Stomach (tissue), 4 donors: ENCODE data around the gene RABGAP1L.

ENCODE experiments used
- CTCF ChIP-seq, 7 experiments: fragments of 450-650 bp in 4 of 7; fragments of 200-600 bp in 3 of 7; sonication (generic) in 3 of 7; IDR thresholded peaks; one replicate each; pipeline ENCODE4 v1.5.1; 2016 to 2019; ENCODE audit warnings: antibody characterized with exemption in 7 of 7, control low read depth in 2 of 7, mild to moderate bottlenecking in 1 of 7
- EP300 ChIP-seq: sonication (generic); formaldehyde crosslinking; IDR thresholded peaks from one replicate; pipeline ENCODE4 v1.6.1; 2017; ENCODE audit warnings: antibody characterized with exemption
- POLR2A ChIP-seq, 4 donors: fragments of 450-650 bp; IDR thresholded peaks; one replicate each; pipeline ENCODE4 v1.6.1; 2016; ENCODE audit warnings: antibody characterized with exemption in 4 of 4, control low read depth in 2 of 4, mild to moderate bottlenecking in 1 of 4, moderate library complexity in 1 of 4
- POLR2AphosphoS5 ChIP-seq, 3 donors: sonication (generic); formaldehyde crosslinking; IDR thresholded peaks; one replicate each; pipeline ENCODE4 v1.6.1; 2016; ENCODE audit warnings: antibody characterized with exemption in 3 of 3

- TF ChIP-seq POLR2A (IDR thresholded peaks at IDR 0.05) (no peak), CTCF (IDR thresholded peaks at IDR 0.05) (no peak), POLR2AphosphoS5 (IDR thresholded peaks at IDR 0.05) (no peak), EP300 (no peak)
Observed at GRCh38 chr1:174818951-174819350, 659.6 kb downstream of the RABGAP1L start.
